ENCODE measurements around the gene SQSTM1. TPM values are rescaled to one million over a fixed set of nuclear protein-coding genes. Genes with fewer than 3 reads are reported as not detected.

The SQSTM1 gene
- total and polyA plus RNA-seq, 9 of the 15 experiments (the other 6 are each of a cell fraction or from before 2014, with no cell fraction given), result 5.6 to 148 (median 64.0) TPM

GRCh38 chr5:179792612-179793467 is 27.9 kb upstream of the SQSTM1 start:
- BruUV-seq (replicated peaks), result no TSS peak
- no peaks in the 10 kb centered on the region for H3K9me3 ChIP-seq (replicated peaks; ENCODE audit: control insufficient read depth, insufficient read depth, low read depth, low read length)
- ATAC-seq, result peak; percentile 15; the same call in 2 of the 3 replicates
- peaks cover 0 to 37% of the 10 kb centered on the region in 2 experiments; a peak in 2 of 5 replicates for H3K4me1 ChIP-seq (replicated peaks in 1 of 2; ENCODE audit: control insufficient read depth in 2 of 2, insufficient read depth in 2 of 2, low read length in 2 of 2)
- H3K9ac ChIP-seq (ENCODE audit: insufficient read depth in 1 of 2, low read depth in 2 of 2, low read length in 2 of 2), result peak overlapping the region in 1 of 2 experiments; percentile 83; a peak in 2 of 4 replicates
- no peak overlapping the region for H3K4me3 ChIP-seq
- H4K20me1 ChIP-seq (replicated peaks; ENCODE audit: control insufficient read depth, insufficient read depth, low read length), result no peaks in the 10 kb centered on the region
- no peak overlapping the region for H3K4me2 ChIP-seq (ENCODE audit: insufficient read depth, low read length)
- in situ Hi-C loops (cut with MboI) (no loop called here), intact Hi-C loops (cut with micrococcal nuclease) (no loop called here)
- no peaks in the 10 kb centered on the region for H3K79me2 ChIP-seq (ENCODE audit: control insufficient read depth, insufficient read depth, low read length)
- DNase-seq (ENCODE audit: extremely low read depth in 1 of 4, low spot score in 3 of 4), result no peak
- no peak overlapping the region for H3K27ac ChIP-seq (ENCODE audit: extremely low read depth, low read depth, low read length)
- POLR2A ChIA-PET, result interaction anchor here (0.5 to 1.4 kb wide), 5 partner anchors 9 to 93 kb away, joined by 3 to 5 read pairs (median 4); no protein-coding TSS in a partner anchor
- no peaks in the 10 kb centered on the region for H3K9me1 ChIP-seq (ENCODE audit: control insufficient read depth, insufficient read depth, low read length)
- CTCF ChIA-PET (ENCODE audit: low intra/inter-chr PET ratio), result no interaction called here
- 73% methylated on average over 18 of the region's 24 CpGs for WGBS (ENCODE audit: insufficient coverage, low coverage, missing lambda C conversion rate)
- peaks cover 12% of the 10 kb centered on the region; the same call in 1 of the 3 replicates for H3K36me3 ChIP-seq (ENCODE audit: control insufficient read depth, insufficient read depth, low read length)
- no peak overlapping the region for H2AFZ ChIP-seq (ENCODE audit: low read depth, low read length)
- H3K27me3 ChIP-seq (ENCODE audit: control insufficient read depth in 2 of 2, insufficient read depth in 2 of 2, low read length in 2 of 2), result no peaks in the 10 kb centered on the region
- FAIRE-seq, result no peak
- TF ChIP-seq CBX5 (IDR thresholded peaks at IDR 0.05; ENCODE audit: borderline replicate concordance, low read depth) (no peak), STAG1 (CRISPR knock-in tag; IDR thresholded peaks at IDR 0.05; ENCODE audit: borderline replicate concordance) (no peak), RBM22 (IDR thresholded peaks at IDR 0.05; ENCODE audit: low read depth, low read length, poor library complexity, severe bottlenecking) (peak; percentile 25), ARID3B (CRISPR knock-in tag; IDR thresholded peaks at IDR 0.05; ENCODE audit: borderline replicate concordance) (no peak), CREBBP (IDR thresholded peaks at IDR 0.05; ENCODE audit: low read depth, low read length) (no peak), USF1 (CRISPR knock-in tag; IDR thresholded peaks at IDR 0.05) (no peak), ZNF121 (CRISPR knock-in tag; conservative IDR thresholded peaks at IDR 0.05) (no peak), ZNF140 (CRISPR knock-in tag; IDR thresholded peaks at IDR 0.05) (no peak), HES1 (IDR thresholded peaks at IDR 0.05; ENCODE audit: low read depth) (no peak), ZBTB33 (CRISPR knock-in tag; IDR thresholded peaks at IDR 0.05) (peak; percentile 90), VEZF1 (CRISPR knock-in tag; IDR thresholded peaks at IDR 0.05) (peak; percentile 65), NELFE (IDR thresholded peaks at IDR 0.05; ENCODE audit: insufficient read depth, insufficient read length) (no peak)

All from K562 (cell line).